Measurements from ENCODE around the gene KLK4. TPM values are rescaled to one million over a fixed set of nuclear protein-coding genes. Genes with fewer than 3 reads are reported as not detected.

Gene KLK4
- total and polyA plus RNA-seq, 2 donors (not counting 3 experiments of a cell fraction or from before 2014, with no cell fraction given): not detected

GRCh38 chr19:50921426-50922316 lies 10.5 kb upstream of the KLK4 start:
- H4K20me1 ChIP-seq (replicated peaks; ENCODE audit: control insufficient read depth, extremely low read depth, insufficient read depth, low read length): no peaks in the 10 kb centered on the region
- FAIRE-seq (no peak), DNase-seq (ENCODE audit: low read depth, low spot score) (no peak)
- no peaks in the 10 kb centered on the region for H3K9me1 ChIP-seq (replicated peaks; ENCODE audit: control insufficient read depth, extremely low read depth, insufficient read depth, low read length)
- no peak overlapping the region for H3K4me2 ChIP-seq (ENCODE audit: insufficient read depth, low read length)
- no TSS peak for BruUV-seq (replicated peaks)
- no peak overlapping the region for H2AFZ ChIP-seq (ENCODE audit: low read depth, low read length)
- intact Hi-C loops (cut with micrococcal nuclease): loop anchor here (1.0 to 5.0 kb wide), 7 partner anchors 15 to 564 kb away; partner anchors contain the start of gene CLEC11A
- H3K79me2 ChIP-seq (ENCODE audit: control insufficient read depth, insufficient read depth, low read length): no peaks in the 10 kb centered on the region
- CTCF ChIA-PET: interaction anchor here (0.6 to 6.6 kb wide), 48 partner anchors 8 to 747 kb away, joined by 3 to 129 read pairs (median 5); partner anchors contain the start of genes KCNC3 and KLK4
- dilution Hi-C loops (cut with MboI; ENCODE audit: extremely low pct_ligation_motif_present, low sequenced_read_pairs): no loop called here
- TF ChIP-seq FOS (IDR thresholded peaks at IDR 0.05; ENCODE audit: borderline replicate concordance, insufficient read depth, low read length) (no peak), GATA2 (IDR thresholded peaks at IDR 0.05; ENCODE audit: insufficient read depth, insufficient read length, low read depth, low read length) (no peak), MAX (IDR thresholded peaks at IDR 0.05; ENCODE audit: insufficient read depth, insufficient read length) (no peak), CTCF (IDR thresholded peaks at IDR 0.05; ENCODE audit: extremely low read depth in 1 of 2, insufficient read depth in 1 of 2, low read depth in 1 of 2, low read length in 2 of 2) (no peak), POLR2AphosphoS5 (IDR thresholded peaks at IDR 0.05; ENCODE audit: insufficient read depth, low read depth, low read length) (no peak), MYC (IDR thresholded peaks at IDR 0.05; ENCODE audit: low read depth, low read length) (no peak), JUN (IDR thresholded peaks at IDR 0.05; ENCODE audit: borderline replicate concordance, insufficient read depth, insufficient read length, low read depth) (no peak), POLR2A (IDR thresholded peaks at IDR 0.05; ENCODE audit: low read depth, low read length) (no peak), EZH2 (IDR thresholded peaks at IDR 0.05; ENCODE audit: borderline replicate concordance, low read depth, low read length, severe bottlenecking) (no peak)
- H3K9ac ChIP-seq (replicated peaks; ENCODE audit: extremely low read depth, insufficient read depth, low read length): no peak overlapping the region
- H3K36me3 ChIP-seq (ENCODE audit: control insufficient read depth in 2 of 2, extremely low read depth in 1 of 2, insufficient read depth in 2 of 2, low read length in 2 of 2): no peaks in the 10 kb centered on the region
- no peaks in the 10 kb centered on the region for H3K9me3 ChIP-seq (replicated peaks; ENCODE audit: control insufficient read depth, insufficient read depth, low read length)
- POLR2A ChIA-PET: no interaction called here
- H3K4me3 ChIP-seq (replicated peaks in 1 of 3; ENCODE audit: insufficient read depth in 1 of 3, low read depth in 1 of 3, low read length in 3 of 3): no peak overlapping the region
- no peaks in the 10 kb centered on the region for H3K4me1 ChIP-seq (ENCODE audit: control insufficient read depth, extremely low read depth, insufficient read depth, low read length)
- H3K27ac ChIP-seq (ENCODE audit: insufficient read depth, low read depth, low read length): no peak overlapping the region
- H3K27me3 ChIP-seq (ENCODE audit: control insufficient read depth in 2 of 2, insufficient read depth in 2 of 2, low read length in 2 of 2): peaks cover 0 to 3% of the 10 kb centered on the region in 2 experiments
